Measurements from ENCODE around the gene FOXP1.
A peak's percentile ranks its signal among the peaks of the same experiment; 100 is the strongest.

Gene FOXP1

GRCh38 chr3:71585887-71586809 is 2.6 kb upstream of the FOXP1 start:
- DNase-seq: peak; percentile 35

GRCh38 chr3:71585131-71585530 is 1.6 kb upstream of the FOXP1 start:
- peak; percentile 39 for DNase-seq

GRCh38 chr3:71584394-71585011 is 975 bp upstream of the FOXP1 start:
- DNase-seq: peak; percentile 65

GRCh38 chr3:71582612-71583565 is 639 bp downstream of the FOXP1 start:
- DNase-seq: peak; percentile 49

- peak; percentile 27 for DNase-seq
These were observed 1.4 kb downstream of the FOXP1 start for GRCh38 chr3:71582036-71582611.

- no peak for DNase-seq
These were observed 2.0 kb downstream of the FOXP1 start for GRCh38 chr3:71581457-71582035.

- no peak for DNase-seq
These were observed 2.7 kb downstream of the FOXP1 start for GRCh38 chr3:71580636-71581456.

GRCh38 chr3:71579935-71580406 is 3.6 kb downstream of the FOXP1 start:
- DNase-seq: peak; percentile 76

GRCh38 chr3:71579326-71579934 is 4.1 kb downstream of the FOXP1 start:
- no peak for DNase-seq

- DNase-seq: peak; percentile 30
These were observed 5.3 kb downstream of the FOXP1 start for GRCh38 chr3:71578054-71578751.

GRCh38 chr3:71577011-71577410 is 6.5 kb downstream of the FOXP1 start:
- DNase-seq: peak; percentile 58

GRCh38 chr3:71575433-71575832 is 8.1 kb downstream of the FOXP1 start:
- DNase-seq: peak; percentile 17

GRCh38 chr3:71573181-71573580 is 10.3 kb downstream of the FOXP1 start:
- DNase-seq: no peak

- DNase-seq: no peak
These were observed 13.0 kb downstream of the FOXP1 start for GRCh38 chr3:71570546-71570945.

GRCh38 chr3:71568207-71568606 is 15.3 kb downstream of the FOXP1 start:
- no peak for DNase-seq

GRCh38 chr3:71566776-71567175 is 16.8 kb downstream of the FOXP1 start:
- no peak for DNase-seq

GRCh38 chr3:71565976-71566375 is 17.6 kb downstream of the FOXP1 start:
- DNase-seq: no peak

GRCh38 chr3:71565316-71565715 is 18.2 kb downstream of the FOXP1 start:
- no peak for DNase-seq

GRCh38 chr3:71564361-71564760 is 19.2 kb downstream of the FOXP1 start:
- DNase-seq: no peak

GRCh38 chr3:71563827-71564226 is 19.7 kb downstream of the FOXP1 start:
- DNase-seq: no peak
